ENCODE results near the gene CASKIN2. TPM values are rescaled to one million over a fixed set of nuclear protein-coding genes. Genes with fewer than 3 reads are reported as not detected.
"Not testable (repeated sequence)": the region's sequence is repeated elsewhere in the genome, so short reads cannot be mapped to it uniquely, and the experiment has no call there.

Gene CASKIN2
- total and polyA plus RNA-seq, 7 donors = 8.2 to 33.5 (median 26.3) TPM

DNA sequence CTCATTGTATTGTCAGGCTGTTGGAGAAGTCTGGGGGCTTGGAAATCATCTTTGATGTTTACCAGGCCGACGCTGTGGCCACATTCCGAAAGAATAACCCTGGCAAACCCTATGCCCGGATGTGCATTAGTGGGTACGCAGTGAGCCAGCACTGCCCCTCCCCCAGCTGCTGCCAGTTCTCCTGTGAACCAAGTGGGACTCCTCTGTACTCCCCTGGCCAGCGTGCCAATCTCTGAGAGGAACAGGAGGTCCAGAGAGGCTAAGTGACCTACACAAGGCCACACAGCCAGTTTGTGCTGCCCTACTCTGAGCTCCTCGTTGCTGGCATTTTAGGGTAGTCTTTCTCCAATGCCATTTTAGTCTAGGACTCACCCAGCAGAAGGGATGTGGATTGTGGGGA lies 8.3 kb upstream of the CASKIN2 start:
- TF ChIP-seq CTCF (IDR thresholded peaks at IDR 0.05) = no peak
- Histone ChIP-seq H3K9me3 (no peaks in the 10 kb centered on the region), H3K4me3 (no peak overlapping the region), H3K27ac (no peak overlapping the region), H3K36me3 (ENCODE audit: insufficient read depth in 1 of 2, low read depth in 1 of 2) (peaks cover 2 to 42% of the 10 kb centered on the region in 2 donors), H3K27me3 (ENCODE audit: insufficient read depth in 3 of 3, low read length in 2 of 3) (peaks cover 0 to 12% (median 0%) of the 10 kb centered on the region in 3 donors), H3K4me1 (peaks cover 10% of the 10 kb centered on the region)
- DNase-seq (no peak), ATAC-seq (no peak)
- intact Hi-C loops (cut with DNase I) = no loop called here
- WGBS, 3 donors = 89 to 94% (median 92%) methylated on average over 7 of the region's 7 CpGs

DNA sequence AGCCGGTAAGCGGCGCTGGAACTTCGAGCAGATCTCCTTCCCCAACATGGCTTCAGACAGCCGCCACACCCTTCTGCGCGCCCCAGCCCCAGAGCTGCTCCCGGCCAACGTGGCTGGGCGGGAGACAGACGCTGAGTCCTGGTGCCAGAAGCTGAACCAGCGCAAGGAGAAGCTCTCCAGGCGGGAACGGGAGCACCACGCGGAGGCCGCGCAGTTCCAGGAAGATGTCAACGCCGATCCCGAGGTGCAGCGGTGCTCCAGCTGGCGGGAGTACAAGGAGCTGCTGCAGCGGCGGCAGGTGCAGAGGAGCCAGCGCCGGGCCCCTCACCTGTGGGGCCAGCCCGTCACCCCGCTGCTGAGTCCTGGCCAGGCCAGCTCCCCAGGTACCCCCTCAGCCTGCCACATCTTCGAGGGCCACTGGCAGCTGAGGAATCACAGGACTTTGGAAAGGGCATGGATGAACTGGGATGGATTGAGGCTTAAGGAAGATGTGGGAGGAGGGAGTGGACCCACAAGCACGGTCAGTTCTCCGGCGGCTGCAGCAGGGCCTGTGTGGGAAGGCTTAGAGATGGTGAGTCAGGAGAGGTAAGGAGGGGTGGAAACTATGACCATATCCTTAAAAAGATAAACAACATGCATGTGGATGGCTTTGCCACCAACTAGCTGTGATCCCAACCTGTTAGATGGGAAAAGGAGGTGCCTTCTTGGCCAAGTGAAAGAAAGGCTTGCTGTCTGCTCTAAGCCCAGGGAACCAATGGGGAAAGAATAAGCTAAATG lies 6.8 kb upstream of the CASKIN2 start:
- intact Hi-C loops (cut with DNase I) = no loop called here
- Histone ChIP-seq H3K27me3 (ENCODE audit: insufficient read depth in 3 of 3, low read length in 2 of 3) (peaks cover 0 to 12% (median 0%) of the 10 kb centered on the region in 3 donors), H3K27ac (no peak overlapping the region), H3K4me1 (peaks cover 19% of the 10 kb centered on the region), H3K9me3 (no peaks in the 10 kb centered on the region), H3K36me3 (ENCODE audit: insufficient read depth in 1 of 2, low read depth in 1 of 2) (peaks cover 2 to 50% of the 10 kb centered on the region in 2 donors), H3K4me3 (no peak overlapping the region)
- TF ChIP-seq CTCF (IDR thresholded peaks at IDR 0.05) = no peak
- DNase-seq (no peak), ATAC-seq (no peak)
- 89 to 93% (median 91%) methylated on average over 33 of the region's 33 CpGs for WGBS, 3 donors

DNA sequence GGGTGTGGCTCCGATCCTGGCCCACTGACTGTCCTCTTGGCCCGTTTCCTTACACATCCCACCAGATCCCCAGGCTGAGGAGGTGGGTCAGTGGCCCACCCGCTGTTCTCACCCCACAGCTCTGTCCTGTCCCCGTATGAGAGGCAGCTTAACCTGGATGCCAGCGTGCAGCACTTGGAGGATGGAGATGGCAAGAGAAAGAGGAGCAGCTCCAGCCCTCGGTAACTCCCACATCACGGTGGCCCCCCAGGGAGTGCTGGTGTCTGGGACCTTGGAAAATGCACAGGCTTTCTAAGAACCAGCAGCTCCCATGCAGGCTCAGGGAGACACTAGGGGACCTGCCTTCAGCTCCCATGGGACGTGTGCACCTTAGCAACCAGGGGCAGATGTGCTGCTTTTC lies 6.0 kb upstream of the CASKIN2 start:
- WGBS, 3 donors = 85 to 89% (median 86%) methylated on average over 8 of the region's 8 CpGs
- Histone ChIP-seq H3K4me1 (peaks cover 15% of the 10 kb centered on the region), H3K9me3 (no peaks in the 10 kb centered on the region), H3K36me3 (ENCODE audit: insufficient read depth in 1 of 2, low read depth in 1 of 2) (peaks cover 2 to 50% of the 10 kb centered on the region in 2 donors), H3K27ac (no peak overlapping the region), H3K4me3 (no peak overlapping the region), H3K27me3 (ENCODE audit: insufficient read depth in 3 of 3, low read length in 2 of 3) (peaks cover 0 to 5% (median 0%) of the 10 kb centered on the region in 3 donors)
- TF ChIP-seq CTCF (IDR thresholded peaks at IDR 0.05) = no peak
- intact Hi-C loops (cut with DNase I) = no loop called here
- no peak for DNase-seq
- no peak for ATAC-seq

- WGBS, 3 donors = 85 to 91% (median 88%) methylated on average over 8 of the region's 8 CpGs
- H3K27me3 ChIP-seq (ENCODE audit: insufficient read depth in 3 of 3, low read length in 2 of 3); intact Hi-C loops (cut with DNase I); H3K27ac ChIP-seq; DNase-seq; H3K9me3 ChIP-seq; ATAC-seq; H3K4me3 ChIP-seq; H3K4me1 ChIP-seq: not testable (repeated sequence)
- H3K36me3 ChIP-seq (ENCODE audit: insufficient read depth in 1 of 2, low read depth in 1 of 2) = peaks cover 2 to 50% of the 10 kb centered on the region in 2 donors
These were observed 5.1 kb upstream of the CASKIN2 start for GRCh38 chr17:75520413-75520812.

GRCh38 chr17:75518983-75519537 lies 3.7 kb upstream of the CASKIN2 start:
- Histone ChIP-seq H3K4me3 (no peak overlapping the region), H3K36me3 (ENCODE audit: insufficient read depth in 1 of 2, low read depth in 1 of 2) (peaks cover 2 to 47% of the 10 kb centered on the region in 2 donors), H3K4me1 (peaks cover 14% of the 10 kb centered on the region), H3K27ac (no peak overlapping the region), H3K27me3 (ENCODE audit: insufficient read depth in 3 of 3, low read length in 2 of 3) (no peaks in the 10 kb centered on the region), H3K9me3 (no peaks in the 10 kb centered on the region)
- intact Hi-C loops (cut with DNase I) = loop anchor here (5.0 kb wide), 3 partner anchors 62 to 197 kb away; partner anchors contain the start of genes MYO15B (in 1 of the 2) and TMEM94 (in 1 of the 2)
- ATAC-seq (no peak), DNase-seq (no peak)
- no peak for TF ChIP-seq CTCF (IDR thresholded peaks at IDR 0.05)
- WGBS, 3 donors = 91 to 95% (median 93%) methylated on average over 9 of the region's 9 CpGs
